WI38 (cell line): ENCODE results near the gene SOX2.
"Not testable (repeated sequence)": the region's sequence is repeated elsewhere in the genome, so short reads cannot be mapped to it uniquely, and the experiment has no call there.

Experiments
- H3K4me3 ChIP-seq: 2 replicates; pipeline ENCODE4 v1.5.1; 2011; ENCODE audit warnings: low read depth, mild to moderate bottlenecking, control low read depth, low read length
- CTCF ChIP-seq: IDR thresholded peaks from 2 replicates; pipeline ENCODE4 v1.5.1; 2012; ENCODE audit warnings: low read depth, mild to moderate bottlenecking, control low read depth, low read length

Gene SOX2

GRCh38 chr3:181753391-181753790 lies 41.7 kb downstream of the SOX2 start:
- TF ChIP-seq CTCF, result no peak
- H3K4me3 ChIP-seq, result no peak overlapping the region

GRCh38 chr3:181755959-181756358 lies 44.2 kb downstream of the SOX2 start:
- H3K4me3 ChIP-seq, result no peak overlapping the region
- no peak for TF ChIP-seq CTCF

- no peak overlapping the region for H3K4me3 ChIP-seq
These were observed 45.0 kb downstream of the SOX2 start for GRCh38 chr3:181756645-181757297.

GRCh38 chr3:181757694-181758306 lies 46.1 kb downstream of the SOX2 start:
- H3K4me3 ChIP-seq, result no peak overlapping the region
- TF ChIP-seq CTCF, result no peak

More at GRCh38 chr3:181756645-181757297, 45.0 kb downstream of the SOX2 start:
- TF ChIP-seq CTCF, result no peak

GRCh38 chr3:181761906-181762305 lies 50.2 kb downstream of the SOX2 start:
- H3K4me3 ChIP-seq, result no peak overlapping the region
- no peak for TF ChIP-seq CTCF

- H3K4me3 ChIP-seq, result not testable (repeated sequence)
These were observed 52.3 kb downstream of the SOX2 start for GRCh38 chr3:181764033-181764432.
